ENCODE results near the gene CGB7.
"Not testable (repeated sequence)": the region's sequence is repeated elsewhere in the genome, so short reads cannot be mapped to it uniquely, and the experiment has no call there.

The CGB7 gene

DNA sequence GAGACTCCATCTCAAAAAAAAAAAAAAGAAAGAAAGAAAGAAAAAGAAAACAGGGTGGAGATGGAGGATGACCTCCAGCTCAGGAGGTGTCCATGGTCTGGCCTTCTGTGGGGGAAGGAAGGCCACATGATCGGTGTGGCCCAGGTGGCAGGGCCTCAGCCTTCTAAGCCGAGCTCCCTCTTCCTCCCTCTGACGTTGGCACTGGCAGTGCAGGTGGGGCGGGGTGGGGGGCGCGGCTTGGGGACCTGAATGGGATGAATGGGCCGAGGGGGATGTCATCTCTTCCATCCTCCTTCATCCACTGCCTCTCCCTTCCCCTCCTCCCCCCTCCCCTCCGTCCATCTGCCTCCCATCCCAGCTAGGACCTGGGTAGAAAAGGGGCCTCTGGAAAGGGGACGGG, 17.8 kb downstream of the CGB7 start:
- DNase-seq = not testable (repeated sequence)

DNA sequence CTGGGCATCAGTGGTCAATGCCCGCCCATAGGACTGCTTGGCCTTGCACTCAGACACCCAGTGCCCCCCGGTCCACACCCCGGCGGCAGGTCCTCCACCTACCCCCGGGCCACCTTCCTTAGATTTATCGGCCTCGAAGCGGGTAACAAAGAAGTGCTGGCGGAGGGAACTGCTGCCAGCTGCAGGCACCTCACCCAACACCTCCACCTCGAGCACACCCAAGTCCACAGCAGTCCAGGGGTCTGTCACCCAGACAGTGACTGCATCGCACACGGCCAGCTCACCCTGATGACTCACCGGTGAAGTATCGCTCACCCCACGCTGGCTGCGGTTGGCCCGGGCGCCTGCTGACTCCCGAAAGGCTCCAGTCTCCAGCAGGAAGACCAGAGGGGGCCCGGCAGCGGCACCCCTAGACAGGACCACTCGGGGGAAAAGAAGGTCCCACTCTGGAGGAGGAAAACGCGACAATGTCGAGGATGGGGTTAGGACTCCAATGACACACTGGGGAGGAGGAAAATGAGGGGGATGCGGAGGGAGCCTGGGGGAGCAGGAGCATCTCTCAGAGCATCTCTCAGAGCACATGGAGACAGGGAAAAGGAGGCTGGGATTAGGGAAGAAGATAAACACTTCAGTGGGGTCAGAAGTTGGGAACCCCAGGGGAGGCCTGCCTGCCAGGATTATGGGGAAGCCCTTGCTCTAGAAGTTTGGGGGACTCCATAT, 18.8 kb downstream of the CGB7 start:
- not testable (repeated sequence) for DNase-seq

DNA sequence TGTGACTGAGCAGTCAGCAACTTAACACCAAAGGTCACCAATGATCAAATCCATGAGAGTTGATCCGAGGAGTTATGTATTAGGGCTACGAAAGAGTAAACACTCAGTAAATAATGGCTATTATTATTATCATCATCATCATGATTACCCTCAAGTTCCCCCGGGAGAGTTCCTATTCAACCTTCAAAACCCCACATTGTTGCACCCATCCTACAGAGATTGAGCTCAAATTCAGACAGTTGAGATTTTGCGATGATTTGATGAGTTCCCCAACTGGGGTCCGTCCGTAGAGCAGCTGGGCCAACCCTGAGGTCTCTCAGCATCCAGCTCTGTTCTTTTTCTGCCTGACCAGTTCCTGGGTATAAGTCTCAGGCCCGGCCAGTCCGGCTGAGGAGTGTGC, 19.4 kb downstream of the CGB7 start:
- not testable (repeated sequence) for DNase-seq

DNA sequence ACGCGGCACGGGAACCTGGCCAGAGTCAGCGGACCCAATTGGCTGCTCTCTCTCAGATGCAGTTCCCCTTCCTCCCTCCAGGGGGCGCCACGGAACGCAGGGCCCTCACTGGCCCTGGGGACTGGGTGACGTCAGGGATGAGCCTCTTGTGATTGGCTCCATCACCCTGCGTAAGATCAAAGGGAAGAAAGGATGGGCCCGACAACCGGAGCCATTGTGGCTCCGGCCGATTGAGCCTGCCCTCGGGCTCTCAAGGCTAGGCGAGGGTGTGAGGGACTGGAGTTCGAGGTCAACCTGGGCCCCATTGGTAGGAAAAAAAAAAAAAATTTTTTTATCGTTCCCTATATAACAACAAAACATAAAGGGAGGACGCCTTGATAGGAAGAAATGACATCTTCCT, 20.7 kb downstream of the CGB7 start, which contains the start of gene CGB1:
Gene CGB1 (minus strand): TSS at position 81 of the 400 bp plus-strand sequence. CDS start 184 bp downstream, outside the sequence.
- not testable (repeated sequence) for DNase-seq

DNA sequence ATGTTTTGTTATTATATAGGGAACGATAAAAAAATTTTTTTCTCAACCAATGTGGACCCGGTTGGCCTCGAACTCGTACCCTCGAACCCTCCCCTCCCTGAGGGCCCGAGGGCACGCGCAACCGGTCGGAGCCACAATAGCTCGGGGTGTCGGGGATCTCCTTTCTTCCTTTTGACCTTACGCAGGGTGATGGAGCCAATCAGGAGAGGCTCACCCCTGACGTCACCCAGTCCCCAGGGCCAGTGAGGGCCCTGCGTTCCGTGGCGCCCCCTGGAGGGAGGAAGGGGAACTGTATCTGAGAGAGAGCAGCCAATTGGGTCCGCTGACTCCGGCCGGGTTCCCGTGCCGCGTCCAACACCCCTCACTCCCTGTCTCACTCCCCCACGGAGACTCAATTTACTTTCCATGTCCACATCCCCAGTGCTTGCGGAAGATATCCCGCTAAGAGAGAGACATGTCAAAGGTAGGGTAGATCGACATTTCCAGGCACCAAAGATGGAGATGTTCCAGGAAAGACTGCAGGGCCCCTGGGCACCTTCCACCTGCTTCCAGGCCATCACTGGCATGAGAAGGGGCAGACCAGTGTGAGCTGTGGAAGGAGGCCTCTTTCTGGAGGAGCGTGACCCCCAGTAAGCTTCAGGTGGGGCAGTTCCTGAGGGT, 25.8 kb downstream of the CGB7 start, which contains the start of gene CGB2:
Gene CGB2 (plus strand): TSS at position 249 of the 660 bp plus-strand sequence. CDS start 206 bp downstream, at position 455.
- DNase-seq = peak in 1 of 4 experiments; percentile 25

DNA sequence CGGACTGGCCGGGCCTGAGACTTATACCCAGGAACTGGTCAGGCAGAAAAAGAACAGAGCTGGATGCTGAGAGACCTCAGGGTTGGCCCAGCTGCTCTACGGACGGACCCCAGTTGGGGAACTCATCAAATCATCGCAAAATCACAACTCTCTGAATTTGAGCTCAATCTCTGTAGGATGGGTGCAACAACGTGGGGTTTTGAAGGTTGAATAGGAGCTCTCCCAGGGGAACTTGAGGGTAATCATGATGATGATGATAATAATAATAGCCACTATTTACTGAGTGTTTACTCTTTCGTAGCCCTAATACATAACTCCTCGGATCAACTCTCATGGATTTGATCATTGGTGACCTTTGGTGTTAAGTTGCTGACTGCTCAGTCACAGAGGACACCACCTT, 27.2 kb downstream of the CGB7 start:
- not testable (repeated sequence) for DNase-seq

DNA sequence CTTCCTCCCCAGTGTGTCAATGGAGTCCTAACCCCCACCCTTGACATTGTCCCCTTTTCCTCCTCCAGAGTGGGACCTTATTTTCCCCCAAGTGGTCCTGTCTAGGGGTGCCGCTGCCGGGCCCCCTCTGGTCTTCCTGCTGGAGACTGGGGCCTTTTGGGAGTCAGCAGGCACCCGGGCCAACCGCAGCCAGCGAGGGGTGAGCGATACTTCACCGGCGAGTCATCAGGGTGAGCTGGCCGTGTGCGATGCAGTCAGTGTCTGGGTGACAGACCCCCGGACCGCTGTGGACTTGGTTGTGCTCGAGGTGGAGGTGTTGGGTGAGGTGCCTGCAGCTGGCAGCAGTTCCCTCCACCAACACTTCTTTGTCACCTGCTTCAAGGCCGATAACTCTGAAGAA, 27.8 kb downstream of the CGB7 start:
- not testable (repeated sequence) for DNase-seq

DNA sequence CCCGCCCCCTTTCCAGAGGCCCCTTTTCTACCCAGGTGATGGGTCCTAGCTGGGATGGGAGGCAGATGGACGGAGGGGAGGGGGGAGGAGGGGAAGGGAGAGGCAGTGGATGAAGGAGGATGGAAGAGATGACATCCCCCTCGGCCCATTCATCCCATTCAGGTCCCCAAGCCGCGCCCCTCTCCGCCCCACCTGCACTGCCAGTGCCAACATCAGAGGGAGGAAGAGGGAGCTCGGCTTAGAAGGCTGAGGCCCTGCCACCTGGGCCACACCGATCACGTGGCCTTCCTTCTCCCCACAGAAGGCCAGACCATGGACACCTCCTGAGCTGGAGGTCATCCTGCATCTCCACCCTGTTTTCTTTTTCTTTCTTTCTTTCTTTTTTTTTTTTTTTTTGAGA, 28.9 kb downstream of the CGB7 start:
- not testable (repeated sequence) for DNase-seq

DNA sequence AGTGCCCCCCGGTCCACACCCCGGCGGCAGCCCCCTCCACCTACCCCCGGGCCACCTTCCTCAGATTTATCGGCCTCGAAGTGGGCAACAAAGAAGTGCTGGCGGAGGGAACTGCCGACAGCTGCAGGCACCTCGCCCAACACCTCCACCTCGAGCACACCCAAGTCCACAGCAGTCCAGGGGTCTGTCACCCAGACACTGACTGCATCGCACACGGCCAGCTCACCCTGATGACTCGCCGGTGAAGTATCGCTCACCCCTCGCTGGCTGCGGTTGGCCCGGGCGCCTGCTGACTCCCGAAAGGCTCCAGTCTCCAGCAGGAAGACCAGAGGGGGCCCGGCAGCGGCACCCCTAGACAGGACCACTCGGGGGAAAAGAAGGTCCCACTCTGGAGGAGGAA, 31.9 kb downstream of the CGB7 start:
- DNase-seq = not testable (repeated sequence)

DNA sequence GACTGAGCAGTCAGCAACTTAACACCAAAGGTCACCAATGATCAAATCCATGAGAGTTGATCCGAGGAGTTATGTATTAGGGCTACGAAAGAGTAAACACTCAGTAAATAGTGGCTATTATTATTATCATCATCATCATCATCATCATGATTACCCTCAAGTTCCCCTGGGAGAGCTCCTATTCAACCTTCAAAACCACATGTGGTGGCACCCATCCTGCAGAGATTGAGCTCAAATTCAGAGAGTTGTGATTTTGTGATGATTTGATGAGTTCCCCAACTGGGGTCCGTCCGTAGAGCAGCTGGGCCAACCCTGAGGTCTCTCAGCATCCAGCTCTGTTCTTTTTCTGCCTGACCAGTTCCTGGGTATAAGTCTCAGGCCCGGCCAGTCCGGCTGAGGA, 32.5 kb downstream of the CGB7 start:
- not testable (repeated sequence) for DNase-seq

DNA sequence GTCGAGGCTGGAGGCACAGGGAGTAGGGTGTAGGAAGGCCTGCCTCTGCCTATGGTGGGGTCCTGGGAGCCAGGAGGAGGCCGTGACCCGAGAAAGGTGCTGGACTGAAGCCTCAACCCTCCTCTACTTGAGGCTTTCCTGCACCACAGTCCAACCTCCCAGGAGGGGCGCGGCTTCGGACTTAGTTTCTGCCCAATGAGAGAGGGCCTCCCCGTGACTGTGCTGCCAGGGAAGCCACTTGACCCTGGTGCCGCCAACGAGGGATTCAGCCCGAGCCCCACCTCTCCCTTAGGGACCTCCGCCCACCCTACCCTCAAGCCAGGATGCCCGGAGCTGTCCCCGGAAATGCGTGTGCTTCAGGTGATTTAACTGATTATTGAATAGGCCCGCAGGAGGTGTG, 33.3 kb downstream of the CGB7 start, which contains the start of gene CGB3:
Gene CGB3 (minus strand): TSS at position 101 of the 400 bp plus-strand sequence. CDS start 362 bp downstream, outside the sequence.
- DNase-seq = not testable (repeated sequence)

DNA sequence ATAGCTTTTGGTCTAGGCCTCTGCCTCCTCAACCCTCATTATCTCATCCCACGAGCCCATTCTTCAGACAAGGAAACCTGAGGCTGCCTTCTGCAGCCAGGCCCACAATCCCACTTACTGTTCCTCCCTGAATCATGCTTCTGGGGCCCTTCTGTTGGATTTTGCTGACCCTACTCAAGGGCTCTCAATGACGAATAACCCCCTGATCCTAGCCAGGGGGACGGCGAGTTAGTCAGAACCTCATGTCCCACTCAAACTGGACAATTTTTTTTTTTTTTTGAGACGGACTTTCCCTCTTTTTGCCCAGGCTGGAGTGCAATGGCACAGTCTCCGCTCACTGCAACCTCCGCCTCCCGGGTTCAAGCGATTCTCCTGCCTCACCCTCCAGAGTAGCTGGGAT, 35.4 kb downstream of the CGB7 start:
- DNase-seq = no peak

DNA sequence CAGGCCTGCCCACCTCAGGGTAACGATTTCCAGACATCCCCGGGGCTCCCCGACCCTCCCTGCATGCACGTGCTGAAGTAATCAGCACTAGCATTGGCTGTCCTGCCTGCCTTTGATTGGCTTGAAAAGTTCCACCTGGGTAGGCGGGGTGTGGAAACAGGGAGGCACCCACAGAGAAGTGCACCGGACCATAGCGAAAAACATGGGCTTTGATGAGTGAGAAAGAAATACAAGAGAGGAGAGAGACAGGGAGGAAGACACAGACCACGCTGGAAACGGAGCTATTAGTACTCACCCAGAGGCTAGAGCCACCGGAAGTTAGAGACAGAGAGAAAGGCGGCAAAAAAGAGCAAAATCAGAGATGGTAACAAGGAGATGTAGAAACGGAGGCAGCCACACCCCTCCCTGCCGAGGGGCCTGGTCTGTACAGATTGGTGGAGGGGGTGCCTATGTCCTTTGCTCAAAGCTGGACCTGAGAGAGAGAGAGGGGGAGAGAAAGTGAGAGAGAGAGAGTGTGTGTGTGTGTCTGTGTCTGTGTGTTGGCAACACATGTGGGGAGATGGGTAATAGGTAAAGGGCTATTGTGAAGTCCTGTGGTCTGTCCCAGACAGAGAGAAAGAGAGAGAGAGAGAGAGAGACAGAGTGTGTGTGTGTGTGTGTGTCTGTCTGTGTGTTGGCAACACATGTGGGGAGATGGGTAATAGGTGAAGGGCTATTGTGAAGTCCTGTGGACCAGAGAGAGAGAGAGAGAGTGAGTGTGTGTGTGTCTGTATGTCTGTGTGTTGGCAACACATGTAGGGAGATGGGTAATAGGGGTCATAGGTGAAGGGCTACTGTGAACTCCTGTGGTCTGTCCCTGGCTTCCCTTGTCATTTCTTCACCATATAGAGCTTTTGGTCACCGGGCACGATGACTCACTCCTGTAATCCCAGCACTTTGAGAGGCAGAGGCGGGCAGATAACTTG, 36.3 kb downstream of the CGB7 start:
- no peak for DNase-seq

DNA sequence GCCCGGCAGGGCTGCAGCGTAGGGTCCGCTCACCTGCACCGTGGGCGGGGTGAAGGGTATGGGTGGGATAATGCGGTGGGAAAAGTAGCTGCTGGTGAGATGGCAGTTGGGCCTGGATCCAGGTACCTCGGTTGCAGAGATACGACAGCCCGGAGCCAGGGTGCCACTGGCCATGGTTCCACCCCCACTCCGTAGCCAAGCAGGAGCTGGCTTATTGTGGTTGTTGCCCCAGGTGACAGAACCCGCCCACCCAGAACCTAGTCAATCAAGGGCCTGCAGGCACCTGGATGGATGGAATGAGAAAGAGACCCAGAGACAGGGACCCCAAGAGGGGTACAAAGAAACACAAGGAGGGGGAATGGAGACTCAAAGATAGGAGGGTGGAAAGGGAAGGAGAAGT, 37.2 kb downstream of the CGB7 start:
- no peak for DNase-seq

DNA sequence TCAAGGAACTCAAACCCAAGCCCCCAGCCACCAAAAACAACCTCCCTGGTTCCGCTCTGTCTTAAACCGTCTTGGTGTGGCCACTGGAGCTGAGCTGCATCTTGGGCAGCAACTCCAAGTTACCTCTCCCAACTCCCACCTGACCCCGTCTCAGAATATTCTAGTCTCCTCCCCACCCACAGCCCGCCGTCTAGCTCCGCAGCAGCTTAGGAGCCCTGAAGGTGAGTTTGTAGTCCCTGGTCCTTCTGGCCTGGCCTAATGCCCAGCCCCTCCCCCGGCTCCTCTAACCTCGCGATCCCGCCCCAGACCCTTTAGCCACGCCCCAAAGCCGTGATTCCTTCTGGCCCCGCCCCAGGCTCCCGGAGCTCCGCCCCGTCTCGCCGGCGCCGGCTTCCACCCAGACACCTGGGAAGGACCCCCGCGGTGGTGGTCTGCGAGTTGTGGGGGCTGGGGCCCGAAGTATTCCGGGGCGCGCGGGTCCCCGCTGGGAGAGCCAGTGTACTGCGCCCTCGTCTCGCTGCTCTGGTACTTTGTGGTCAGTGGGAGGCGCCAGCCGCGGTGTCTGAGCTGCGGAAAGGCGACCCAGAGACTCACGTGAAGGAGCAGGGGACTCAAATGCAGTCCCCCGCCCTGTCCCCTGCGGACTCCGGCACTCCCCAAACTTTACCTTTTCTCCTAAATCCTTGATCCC, 38.2 kb downstream of the CGB7 start:
- peak; percentile 22 to 48 (median 25) for DNase-seq

DNA sequence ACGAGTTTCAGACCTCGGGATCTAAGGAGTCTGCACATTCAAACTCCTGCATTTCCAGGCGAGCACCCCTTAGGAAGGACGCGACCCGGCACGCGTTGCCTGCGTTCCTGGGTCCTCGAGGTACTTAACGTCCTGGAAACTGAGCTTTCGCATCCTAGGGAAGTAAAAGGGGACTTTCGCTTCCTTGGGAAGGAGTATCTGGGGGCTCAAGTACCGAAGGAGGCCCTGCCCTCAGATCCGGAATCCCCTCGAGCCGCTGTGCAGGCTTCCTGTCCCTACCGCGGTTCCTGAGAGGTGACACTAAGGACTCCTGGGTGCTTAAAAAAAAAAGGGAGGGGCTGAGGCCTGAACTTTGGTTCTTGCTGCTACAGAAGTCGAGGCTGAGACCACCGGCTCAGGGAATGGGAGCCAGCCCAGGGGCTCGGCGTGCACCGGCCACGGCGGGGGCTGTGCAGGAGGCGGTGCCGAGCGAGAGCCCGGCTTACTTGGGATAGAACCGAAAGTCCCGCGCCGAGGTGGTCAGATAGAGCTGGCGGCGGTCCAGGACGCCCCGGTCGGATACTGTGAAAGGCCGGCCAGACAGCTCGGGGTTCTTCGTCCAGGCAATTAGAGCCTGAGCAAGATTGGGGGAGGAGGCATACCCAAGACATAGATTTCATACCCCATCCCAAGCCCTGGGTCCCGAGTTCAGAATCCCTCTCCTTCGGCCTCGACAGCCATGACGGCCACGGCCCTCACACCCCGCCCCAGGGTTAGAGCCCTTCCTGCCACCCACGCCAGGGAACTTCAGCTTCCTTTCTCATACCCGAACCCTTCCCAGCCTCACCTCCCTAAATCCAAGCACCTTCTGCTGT, 38.9 kb downstream of the CGB7 start:
- DNase-seq = not testable (repeated sequence)

DNA sequence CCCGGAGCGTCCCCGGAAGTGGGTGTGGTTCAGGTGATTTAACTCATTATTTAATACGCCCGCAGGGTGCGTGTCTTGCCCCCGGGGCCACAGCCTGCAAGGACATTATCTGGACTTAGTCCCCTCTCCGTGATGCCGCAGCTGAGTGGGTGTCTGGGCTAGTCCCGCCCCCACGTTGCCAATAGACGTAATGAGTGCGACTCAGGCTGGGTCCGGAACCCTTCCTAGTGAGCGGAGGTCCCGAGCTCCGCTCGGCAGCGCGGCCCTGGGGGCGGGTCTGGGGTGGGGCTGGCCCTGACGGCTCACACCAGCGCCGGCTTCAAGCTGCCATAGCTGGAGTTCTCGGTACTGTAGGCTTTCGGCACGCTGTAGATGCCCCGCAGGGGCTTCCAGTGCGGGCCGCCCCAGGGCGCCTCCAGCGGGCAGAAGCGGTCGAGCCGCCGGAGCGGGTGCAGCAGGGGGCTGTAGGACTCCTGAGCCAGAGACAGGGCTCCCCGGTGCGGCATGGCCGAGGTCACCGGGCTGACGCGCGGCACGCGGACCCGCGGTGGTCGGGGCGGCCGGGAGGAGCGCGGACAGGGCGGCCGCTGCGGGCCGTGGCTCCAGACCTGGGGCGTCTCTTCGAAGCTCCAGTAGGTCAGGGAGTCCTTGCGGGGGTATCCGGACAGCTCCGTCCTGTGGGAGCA, 39.7 kb downstream of the CGB7 start:
- DNase-seq = peak; percentile 40 to 56 (median 48)

DNA sequence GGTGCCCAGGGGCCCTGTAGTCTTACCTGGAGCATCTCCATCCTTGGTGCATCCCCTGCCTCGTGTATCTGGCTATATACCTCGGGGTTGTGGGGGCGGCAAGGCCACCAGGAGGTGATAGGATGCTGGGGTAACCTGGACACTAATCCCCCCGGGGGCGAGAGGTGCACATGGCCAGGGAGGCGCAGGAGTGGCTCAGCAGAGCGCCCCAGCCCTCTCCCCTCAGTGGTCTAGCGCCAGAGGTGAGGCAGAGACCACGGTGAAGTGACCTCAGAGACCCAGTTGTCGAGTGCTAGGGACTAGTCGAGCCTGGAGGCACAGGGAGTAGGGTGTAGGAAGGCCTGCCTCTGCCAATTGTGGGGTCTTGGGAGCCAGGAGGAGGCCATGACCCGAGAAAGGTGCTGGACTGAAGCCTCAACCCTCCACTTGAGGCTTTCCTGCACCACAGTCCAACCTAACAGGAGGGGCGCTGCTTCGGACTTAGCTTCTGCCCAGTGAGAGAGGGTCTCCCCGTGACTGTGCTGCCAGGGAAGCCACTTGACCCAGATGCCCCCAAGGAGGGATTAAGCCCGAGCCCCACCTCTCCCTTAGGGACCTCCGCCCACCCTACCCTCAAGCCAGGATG, 40.4 kb downstream of the CGB7 start, which contains the start of gene LHB:
Gene LHB (minus strand): TSS at position 51 of the 625 bp plus-strand sequence. CDS start 10 bp downstream, at position 41.
- DNase-seq = no peak

DNA sequence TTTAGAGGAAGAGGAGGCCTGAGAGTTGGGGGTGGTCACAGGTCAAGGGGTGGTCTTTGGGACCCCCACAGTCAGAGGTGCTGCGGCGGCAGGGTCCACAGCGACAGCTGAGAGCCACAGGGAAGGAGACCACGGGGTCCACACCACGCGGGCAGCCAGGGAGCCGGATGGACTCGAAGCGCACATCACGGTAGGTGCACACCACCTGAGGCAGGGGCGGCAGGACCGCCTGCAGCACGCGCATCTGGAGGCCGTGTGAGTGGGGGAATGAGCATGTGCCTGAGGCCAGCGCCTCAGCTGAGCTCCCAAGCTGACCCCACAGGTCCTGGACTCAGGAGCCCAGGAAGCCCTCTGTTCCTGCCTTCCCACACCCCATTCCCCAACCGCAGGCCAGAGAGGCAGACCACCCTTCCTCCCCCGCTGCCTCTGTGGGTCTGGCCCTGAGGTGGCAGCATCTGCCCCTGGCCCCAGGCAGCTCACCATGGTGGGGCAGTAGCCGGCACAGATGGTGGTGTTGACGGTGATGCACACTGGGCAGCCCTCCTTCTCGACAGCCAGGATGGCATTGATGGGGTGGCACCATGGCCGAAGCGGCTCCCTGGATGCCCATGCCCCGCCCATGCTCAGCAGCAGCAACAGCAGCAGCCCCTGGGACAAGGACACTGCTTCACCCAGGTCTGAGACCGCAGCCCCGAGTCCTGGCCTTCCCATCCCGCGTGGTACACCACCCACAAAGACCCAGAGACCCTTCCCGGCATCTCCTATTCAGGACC, 41.3 kb downstream of the CGB7 start:
- DNase-seq = no peak

Data from activated CD4-positive, CD25-positive, alpha-beta regulatory T cell (primary cell).